HG03064 (cell line): ENCODE measurements around the gene FBXO42.
"Not testable (repeated sequence)": the region's sequence is repeated elsewhere in the genome, so short reads cannot be mapped to it uniquely, and the experiment has no call there.

ENCODE experiments used
- ATAC-seq: cut with Tn5 transposase; IDR thresholded peaks from one replicate; pipeline ENCODE4 v1.9.1; 2021; ENCODE audit warnings: low read depth; ENCODE audit not compliant: unreplicated experiment

FBXO42 gene

GRCh38 chr1:16372535-16373285, 20.4 kb upstream of the FBXO42 start:
- no peak for ATAC-seq

GRCh38 chr1:16371725-16372124, 19.4 kb upstream of the FBXO42 start:
- ATAC-seq, result no peak

GRCh38 chr1:16369821-16370220, 17.5 kb upstream of the FBXO42 start:
- no peak for ATAC-seq

- no peak for ATAC-seq
These were observed 15.9 kb upstream of the FBXO42 start for GRCh38 chr1:16367968-16368890.

- ATAC-seq, result peak; percentile 49
These were observed 15.1 kb upstream of the FBXO42 start for GRCh38 chr1:16367258-16367967.

- ATAC-seq, result peak; percentile 66
These were observed 14.5 kb upstream of the FBXO42 start, which contains the start of gene SZRD1 for GRCh38 chr1:16366722-16367257. SZRD1 (plus strand) TSS chr1:16367242; CDS start chr1:16367258, 16 bp downstream.

- not testable (repeated sequence) for ATAC-seq
These were observed 12.8 kb upstream of the FBXO42 start for GRCh38 chr1:16365146-16365498.

- ATAC-seq, result no peak
These were observed 4.6 kb upstream of the FBXO42 start for GRCh38 chr1:16356867-16357266.

GRCh38 chr1:16354619-16355018, 2.3 kb upstream of the FBXO42 start:
- ATAC-seq, result no peak

- peak; percentile 5 for ATAC-seq
These were observed 709 bp upstream of the FBXO42 start for GRCh38 chr1:16352842-16353535.

- no peak for ATAC-seq
These were observed 755 bp downstream of the FBXO42 start for GRCh38 chr1:16351456-16351993.

GRCh38 chr1:16349847-16350406, 2.4 kb downstream of the FBXO42 start:
- ATAC-seq, result no peak

- no peak for ATAC-seq
These were observed 3.7 kb downstream of the FBXO42 start for GRCh38 chr1:16348414-16349182.

GRCh38 chr1:16343276-16343675, 9.0 kb downstream of the FBXO42 start:
- not testable (repeated sequence) for ATAC-seq

- no peak for ATAC-seq
These were observed 9.8 kb downstream of the FBXO42 start for GRCh38 chr1:16342331-16343062.

GRCh38 chr1:16340673-16341072, 11.6 kb downstream of the FBXO42 start:
- no peak for ATAC-seq

GRCh38 chr1:16338961-16339360, 13.3 kb downstream of the FBXO42 start:
- ATAC-seq, result no peak
